DMS 273 (cell line): Measurements from ENCODE around the gene CHERP.
A peak's percentile ranks its signal among the peaks of the same experiment; 100 is the strongest.
"Not testable (repeated sequence)": the region's sequence is repeated elsewhere in the genome, so short reads cannot be mapped to it uniquely, and the experiment has no call there.

Source experiments
- DNase-seq: peaks from one replicate; lab custom pipeline; 2025; ENCODE audit not compliant: unreplicated experiment; lab: John Stamatoyannopoulos, UW

CHERP gene

GRCh38 chr19:16486476-16486875 is 55.8 kb downstream of the CHERP start:
- DNase-seq = peak; percentile 59

- no peak for DNase-seq
These were observed 59.5 kb downstream of the CHERP start for GRCh38 chr19:16482745-16483144.

- no peak for DNase-seq
These were observed 64.9 kb downstream of the CHERP start for GRCh38 chr19:16477311-16477710.

GRCh38 chr19:16476401-16476800 is 65.8 kb downstream of the CHERP start:
- no peak for DNase-seq

GRCh38 chr19:16473875-16474392 is 68.3 kb downstream of the CHERP start:
- DNase-seq = no peak

- no peak for DNase-seq
These were observed 69.2 kb downstream of the CHERP start for GRCh38 chr19:16472992-16473391.

- not testable (repeated sequence) for DNase-seq
These were observed 69.7 kb downstream of the CHERP start for GRCh38 chr19:16472559-16472899.

GRCh38 chr19:16470911-16471811 is 71.1 kb downstream of the CHERP start:
- DNase-seq = peak; percentile 59

GRCh38 chr19:16470541-16470910 is 71.7 kb downstream of the CHERP start:
- DNase-seq = no peak
